ENCODE results near the gene CNOT2.

GRCh38 chr12:70241845-70242244 lies 1.4 kb upstream of the CNOT2 start:
- TF ChIP-seq POLR2A (IDR thresholded peaks at IDR 0.05): no peak
- TF ChIP-seq CTCF (IDR thresholded peaks at IDR 0.05): no peak
- TF ChIP-seq EP300 (IDR thresholded peaks at IDR 0.05): no peak
- TF ChIP-seq POLR2AphosphoS5 (IDR thresholded peaks at IDR 0.05): no peak

Measured in upper lobe of left lung (tissue), 4 donors.